ENCODE measurements around the gene SOAT2. TPM values are rescaled to one million over a fixed set of nuclear protein-coding genes. Genes with fewer than 3 reads are reported as not detected.

The SOAT2 gene
- polyA plus RNA-seq, 2 of the 4 experiments (the other 2 are of a cell fraction), result 0.09 to 0.14 TPM

- CTCF ChIA-PET, result interaction anchor here (1.3 to 45.5 kb wide), 3 partner anchors 9 to 123 kb away, joined by 4 to 1424 read pairs (median 1424); partner anchors contain the start of genes IGFBP6, SOAT2, SPRYD3 and TNS2
- peaks cover 19% of the 10 kb centered on the region for H3K4me1 ChIP-seq
- FAIRE-seq (no peak), ATAC-seq (no peak), DNase-seq (ENCODE audit: low read depth in 1 of 2, low spot score in 1 of 2) (no peak)
- POLR2A ChIA-PET, result no interaction called here
- H3K4me2 ChIP-seq, result no peak overlapping the region
- WGBS (ENCODE audit: missing lambda C conversion rate), result 96% methylated on average over 11 of the region's 11 CpGs
- no peak overlapping the region for H3K4me3 ChIP-seq
- TF ChIP-seq RARB (CRISPR knock-in tag; IDR thresholded peaks at IDR 0.05), result no peak
- no peak for TF ChIP-seq RAD21 (conservative IDR thresholded peaks at IDR 0.05 in 1 of 2, IDR thresholded peaks at IDR 0.05 in 1 of 2)
- no peak for TF ChIP-seq KDM1A (IDR thresholded peaks at IDR 0.05; ENCODE audit: low read depth)
- no peak for TF ChIP-seq KDM5A (IDR thresholded peaks at IDR 0.05)
- no peak for TF ChIP-seq EP300 (IDR thresholded peaks at IDR 0.05)
- no peak for TF ChIP-seq ZNF302 (CRISPR knock-in tag; IDR thresholded peaks at IDR 0.05)
- TF ChIP-seq USF2 (IDR thresholded peaks at IDR 0.05), result no peak
- TF ChIP-seq JUNB (IDR thresholded peaks at IDR 0.05), result no peak
- TF ChIP-seq NPAS2 (CRISPR knock-in tag; IDR thresholded peaks at IDR 0.05; ENCODE audit: borderline replicate concordance), result no peak
- no peak for TF ChIP-seq POLR2AphosphoS2 (conservative IDR thresholded peaks at IDR 0.05; ENCODE audit: low read length)
- TF ChIP-seq CEBPB (IDR thresholded peaks at IDR 0.05), result no peak
- TF ChIP-seq HMGXB4 (CRISPR knock-in tag; IDR thresholded peaks at IDR 0.05; ENCODE audit: borderline replicate concordance), result no peak
- no peak for TF ChIP-seq CHD2 (IDR thresholded peaks at IDR 0.05; ENCODE audit: low read length, partially characterized antibody)
- TF ChIP-seq HOXA7 (CRISPR knock-in tag; IDR thresholded peaks at IDR 0.05), result no peak
- H3K9me3 ChIP-seq, result no peaks in the 10 kb centered on the region
- no peak overlapping the region for H3K27ac ChIP-seq
These were observed 28.8 kb upstream of the SOAT2 start for GRCh38 chr12:53074283-53074998.

GRCh38 chr12:53074999-53075370 is 28.3 kb upstream of the SOAT2 start:
- Histone ChIP-seq H3K27ac (no peak overlapping the region), H3K4me1 (peaks cover 22% of the 10 kb centered on the region), H3K9me3 (no peaks in the 10 kb centered on the region), H3K4me2 (no peak overlapping the region), H3K4me3 (no peak overlapping the region)
- ChIA-PET POLR2A (no interaction called here), CTCF (interaction anchor here (0.9 to 45.5 kb wide), 4 partner anchors 10 to 214 kb away, joined by 3 to 1424 read pairs (median 715); partner anchors contain the start of genes IGFBP6, SOAT2, SPRYD3 and TNS2)
- FAIRE-seq (no peak), ATAC-seq (no peak), DNase-seq (ENCODE audit: low read depth in 1 of 2, low spot score in 1 of 2) (no peak)
- TF ChIP-seq HOXA7 (CRISPR knock-in tag; IDR thresholded peaks at IDR 0.05) (no peak), ZC3H11A (IDR thresholded peaks at IDR 0.05) (no peak), RARB (CRISPR knock-in tag; IDR thresholded peaks at IDR 0.05) (no peak), TFCP2L1 (CRISPR knock-in tag; IDR thresholded peaks at IDR 0.05) (no peak), TP53 (CRISPR knock-in tag; IDR thresholded peaks at IDR 0.05) (no peak), GATA3 (IDR thresholded peaks at IDR 0.05; ENCODE audit: borderline replicate concordance) (no peak), ZNF302 (CRISPR knock-in tag; IDR thresholded peaks at IDR 0.05) (no peak), HEYL (CRISPR knock-in tag; IDR thresholded peaks at IDR 0.05) (no peak), CEBPB (IDR thresholded peaks at IDR 0.05) (no peak), NR3C1 (IDR thresholded peaks at IDR 0.05) (no peak), POLR2AphosphoS2 (conservative IDR thresholded peaks at IDR 0.05; ENCODE audit: low read length) (no peak), REST (IDR thresholded peaks at IDR 0.05) (no peak), MAX (IDR thresholded peaks at IDR 0.05) (no peak), MYC (IDR thresholded peaks at IDR 0.05; ENCODE audit: borderline replicate concordance, low read length) (no peak), BHLHE40 (IDR thresholded peaks at IDR 0.05; ENCODE audit: low read depth, low read length) (no peak)
- WGBS (ENCODE audit: missing lambda C conversion rate), result 84% methylated on average over 3 of the region's 3 CpGs
